ENCODE data around the gene LRRC52. TPM values are rescaled to one million over a fixed set of nuclear protein-coding genes. Genes with fewer than 3 reads are reported as not detected.
A peak's percentile ranks its signal among the peaks of the same experiment; 100 is the strongest.

The LRRC52 gene
- polyA plus RNA-seq (ENCODE audit: insufficient read length in 10 of 10) = under 1 TPM in 5 of 10 donors, not detected in 5; 0.15 to 0.27 (median 0.22) TPM
- long read RNA-seq, donor 1 = 0 reads
- long read RNA-seq, donor 2 = 0 reads
- long read RNA-seq, donor 3 = 0 reads
- long read RNA-seq, donor 4 = 0 reads
- long read RNA-seq, donor 5 = 0 reads
- long read RNA-seq, donor 6 = 0 reads
- long read RNA-seq, donor 7 = 0 reads
- long read RNA-seq, donor 8 = 0 reads
- long read RNA-seq, donor 9 = 0 reads

GRCh38 chr1:165543532-165544438, at the start of gene LRRC52:
LRRC52 (plus strand) TSS chr1:165544000; CDS start chr1:165544297, 297 bp downstream.
- DNase-seq = peak; percentile 62 to 66 (median 64)

- DNase-seq = peak in 1 of 3 donors; percentile 16
Observed at GRCh38 chr1:165494949-165495857, 48.6 kb upstream of the LRRC52 start.

GRCh38 chr1:165495858-165496205, 48.0 kb upstream of the LRRC52 start:
- peak in 1 of 3 donors; percentile 57 for DNase-seq

GRCh38 chr1:165496501-165496900, 47.3 kb upstream of the LRRC52 start:
- DNase-seq = peak in 2 of 3 donors; percentile 21 to 59

GRCh38 chr1:165497069-165498013, 46.5 kb upstream of the LRRC52 start:
- DNase-seq = peak in 2 of 3 donors; percentile 62 to 86

- peak in 1 of 3 donors; percentile 30 for DNase-seq
Observed at GRCh38 chr1:165501330-165501969, 42.4 kb upstream of the LRRC52 start.

GRCh38 chr1:165501970-165502348, 41.8 kb upstream of the LRRC52 start:
- DNase-seq = peak in 1 of 3 donors; percentile 18

GRCh38 chr1:165507570-165507969, 36.2 kb upstream of the LRRC52 start:
- DNase-seq = no peak

- DNase-seq = no peak
Observed at GRCh38 chr1:165508291-165508690, 35.5 kb upstream of the LRRC52 start.

- no peak for DNase-seq
Observed at GRCh38 chr1:165512816-165513215, 31.0 kb upstream of the LRRC52 start.

- DNase-seq = no peak
Observed at GRCh38 chr1:165516469-165516868, 27.3 kb upstream of the LRRC52 start.

- no peak for DNase-seq
Observed at GRCh38 chr1:165520646-165521045, 23.2 kb upstream of the LRRC52 start.

GRCh38 chr1:165524639-165525285, 19.0 kb upstream of the LRRC52 start:
- DNase-seq = peak in 1 of 3 donors; percentile 34

- no peak for DNase-seq
Observed at GRCh38 chr1:165525708-165526107, 18.1 kb upstream of the LRRC52 start.

- peak in 1 of 3 donors; percentile 55 for DNase-seq
Observed at GRCh38 chr1:165527251-165528007, 16.4 kb upstream of the LRRC52 start.

GRCh38 chr1:165531021-165531420, 12.8 kb upstream of the LRRC52 start:
- DNase-seq = peak in 1 of 3 donors; percentile 20

- no peak for DNase-seq
Observed at GRCh38 chr1:165532053-165532452, 11.7 kb upstream of the LRRC52 start.

GRCh38 chr1:165533254-165533653, 10.5 kb upstream of the LRRC52 start:
- no peak for DNase-seq

- DNase-seq = no peak
Observed at GRCh38 chr1:165536016-165536415, 7.8 kb upstream of the LRRC52 start.
